DMS153 (cell line): Measurements from ENCODE around the gene EPB41L4A.
A peak's percentile ranks its signal among the peaks of the same experiment; 100 is the strongest.
"Not testable (repeated sequence)": the region's sequence is repeated elsewhere in the genome, so short reads cannot be mapped to it uniquely, and the experiment has no call there.

Experiments used
- DNase-seq: peaks from one replicate; lab custom pipeline; 2025; lab: John Stamatoyannopoulos, UW

EPB41L4A gene, protein sequence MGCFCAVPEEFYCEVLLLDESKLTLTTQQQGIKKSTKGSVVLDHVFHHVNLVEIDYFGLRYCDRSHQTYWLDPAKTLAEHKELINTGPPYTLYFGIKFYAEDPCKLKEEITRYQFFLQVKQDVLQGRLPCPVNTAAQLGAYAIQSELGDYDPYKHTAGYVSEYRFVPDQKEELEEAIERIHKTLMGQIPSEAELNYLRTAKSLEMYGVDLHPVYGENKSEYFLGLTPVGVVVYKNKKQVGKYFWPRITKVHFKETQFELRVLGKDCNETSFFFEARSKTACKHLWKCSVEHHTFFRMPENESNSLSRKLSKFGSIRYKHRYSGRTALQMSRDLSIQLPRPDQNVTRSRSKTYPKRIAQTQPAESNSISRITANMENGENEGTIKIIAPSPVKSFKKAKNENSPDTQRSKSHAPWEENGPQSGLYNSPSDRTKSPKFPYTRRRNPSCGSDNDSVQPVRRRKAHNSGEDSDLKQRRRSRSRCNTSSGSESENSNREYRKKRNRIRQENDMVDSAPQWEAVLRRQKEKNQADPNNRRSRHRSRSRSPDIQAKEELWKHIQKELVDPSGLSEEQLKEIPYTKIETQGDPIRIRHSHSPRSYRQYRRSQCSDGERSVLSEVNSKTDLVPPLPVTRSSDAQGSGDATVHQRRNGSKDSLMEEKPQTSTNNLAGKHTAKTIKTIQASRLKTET

DNA sequence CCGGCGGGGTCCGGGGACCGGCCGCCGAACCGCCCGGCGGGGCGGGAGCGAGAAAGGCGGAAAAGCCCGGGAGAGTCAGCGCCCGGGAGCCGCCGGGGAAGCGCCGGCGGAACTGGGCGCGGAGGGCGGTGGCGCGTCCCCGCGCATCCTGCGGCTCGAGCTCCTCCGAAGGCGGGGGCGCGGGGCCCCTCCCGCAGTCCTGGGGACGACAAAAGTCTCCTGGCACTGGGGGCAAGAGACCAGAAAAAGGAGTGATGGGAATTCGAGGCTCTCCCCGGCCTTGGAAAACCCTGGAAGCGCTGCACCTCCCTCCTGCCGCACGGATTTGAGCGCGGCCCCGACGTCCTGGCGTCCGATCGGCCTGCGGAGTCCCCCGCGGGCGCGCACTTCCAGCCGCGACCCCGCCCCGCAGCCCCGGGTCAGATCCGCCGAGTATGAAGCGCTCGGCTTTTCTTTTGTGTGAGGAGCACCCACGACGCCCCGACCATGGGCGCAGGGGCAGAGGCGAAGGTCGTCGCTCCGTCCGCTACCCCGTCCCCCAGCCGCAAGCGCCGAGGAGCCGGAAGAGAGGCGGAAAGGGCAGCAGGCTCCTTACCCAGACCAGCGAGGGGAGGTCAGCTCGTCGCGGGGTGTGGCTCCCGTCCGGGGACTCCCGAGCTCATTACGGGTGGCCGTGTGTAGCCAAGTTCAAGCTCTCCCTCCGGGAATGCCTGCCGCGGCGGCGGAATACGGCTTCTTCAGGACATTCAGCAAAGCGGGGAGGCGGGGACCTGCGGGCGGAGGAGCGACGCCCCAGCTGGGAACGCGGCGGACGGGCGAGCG is at the start of gene EPB41L4A:
Gene EPB41L4A (minus strand): TSS at position 114 of the 822 bp plus-strand sequence. CDS start 238 bp downstream, outside the sequence.
- peak; percentile 5 for DNase-seq

DNA sequence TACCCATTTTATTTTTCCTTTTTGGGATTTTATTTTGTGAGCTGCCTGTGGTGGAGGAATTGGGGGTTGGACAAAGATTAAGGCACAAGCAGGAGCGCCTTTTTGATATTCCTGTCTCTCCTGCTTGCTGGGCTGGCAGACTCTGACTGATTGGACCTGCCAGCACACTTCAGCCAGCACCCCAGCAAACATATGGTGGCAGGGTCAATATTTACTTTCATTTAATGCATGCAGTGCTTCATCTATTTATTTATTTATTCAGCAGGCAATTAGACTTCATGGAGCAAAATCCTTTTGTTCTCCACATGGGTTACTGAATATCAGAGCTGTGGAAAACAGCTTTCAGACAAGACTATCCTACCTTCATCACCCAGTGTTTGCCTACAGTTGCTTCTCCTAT is 48.4 kb upstream of the EPB41L4A start:
- peak; percentile 89 for DNase-seq

DNA sequence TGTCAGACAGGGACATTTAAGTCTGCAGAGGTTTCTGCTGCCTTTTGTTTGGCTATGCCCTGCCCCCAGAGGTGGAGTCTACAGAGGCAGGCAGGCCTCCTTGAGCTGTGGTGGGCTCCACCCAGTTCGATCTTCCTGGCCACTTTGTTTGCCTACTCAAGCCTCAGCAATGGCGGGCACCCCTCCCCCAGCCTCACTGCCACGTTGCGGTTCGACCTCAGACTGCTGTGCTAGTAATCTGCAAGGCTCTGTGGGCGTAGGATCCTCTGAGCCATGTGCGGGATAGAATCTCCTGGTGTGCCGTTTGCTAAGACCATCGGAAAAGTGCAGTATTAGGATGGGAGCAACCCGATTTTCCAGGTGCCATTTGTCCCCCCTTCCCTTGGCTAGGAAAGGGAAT is 47.2 kb upstream of the EPB41L4A start:
- DNase-seq, result not testable (repeated sequence)

DNA sequence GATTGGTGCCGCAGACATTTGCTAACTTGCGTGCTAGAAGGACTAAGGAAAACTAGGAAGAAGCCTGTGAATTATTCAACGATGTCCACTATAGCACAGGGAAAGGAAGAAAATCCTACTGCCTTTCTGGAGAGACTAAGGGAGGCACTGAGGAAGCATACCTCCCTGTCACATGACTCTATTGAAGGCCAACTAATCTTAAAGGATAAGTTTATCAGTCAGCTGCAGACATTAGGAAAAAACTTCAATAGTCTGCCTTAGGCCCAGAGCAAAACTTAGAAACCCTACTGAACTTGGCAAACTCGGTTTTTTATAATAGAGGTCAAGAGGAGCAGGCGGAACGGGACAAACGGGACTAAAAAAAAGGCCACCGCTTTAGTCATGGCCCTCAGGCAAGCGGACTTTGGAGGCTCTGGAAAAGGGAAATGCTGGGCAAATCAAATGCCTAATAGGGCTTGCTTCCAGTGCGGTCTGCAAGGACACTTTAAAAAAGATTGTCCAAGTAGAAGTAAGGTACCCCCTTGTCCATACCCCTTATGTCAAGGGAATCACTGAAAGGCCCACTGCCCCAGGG is 28.2 kb upstream of the EPB41L4A start:
- not testable (repeated sequence) for DNase-seq

DNA sequence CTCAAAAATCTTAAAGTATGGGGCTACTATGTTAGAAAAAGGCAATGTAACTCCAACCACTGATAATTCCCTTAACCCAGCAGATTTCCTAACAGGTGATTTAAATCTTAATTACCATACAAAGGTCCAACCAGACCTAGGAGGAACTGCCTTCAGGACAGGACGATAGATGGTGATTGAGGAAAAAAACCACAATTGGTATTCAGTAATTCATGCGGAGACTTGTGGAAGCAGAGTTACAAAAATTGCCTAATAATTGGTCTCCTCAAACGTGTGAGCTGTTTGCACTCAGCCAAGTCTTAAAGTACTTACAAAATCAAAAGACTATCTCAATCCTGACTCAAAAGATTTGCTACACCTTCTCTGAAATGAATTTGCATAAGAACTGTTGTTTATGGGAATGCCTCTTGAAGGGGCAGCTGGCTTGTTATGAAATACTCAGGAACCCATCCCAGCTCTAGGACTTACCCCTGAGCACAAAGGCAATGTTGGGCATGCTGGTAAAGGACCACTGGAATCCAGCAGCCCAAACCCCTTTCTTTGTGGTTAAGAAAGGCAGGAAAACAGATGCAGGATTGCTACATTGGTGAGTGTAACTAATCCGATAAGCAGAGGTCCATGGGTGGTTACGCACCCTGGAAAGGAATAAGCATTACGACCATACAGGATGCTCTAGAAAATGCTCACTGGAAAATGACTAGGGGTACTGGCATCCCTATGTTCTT is 26.7 kb upstream of the EPB41L4A start:
- DNase-seq, result no peak

DNA sequence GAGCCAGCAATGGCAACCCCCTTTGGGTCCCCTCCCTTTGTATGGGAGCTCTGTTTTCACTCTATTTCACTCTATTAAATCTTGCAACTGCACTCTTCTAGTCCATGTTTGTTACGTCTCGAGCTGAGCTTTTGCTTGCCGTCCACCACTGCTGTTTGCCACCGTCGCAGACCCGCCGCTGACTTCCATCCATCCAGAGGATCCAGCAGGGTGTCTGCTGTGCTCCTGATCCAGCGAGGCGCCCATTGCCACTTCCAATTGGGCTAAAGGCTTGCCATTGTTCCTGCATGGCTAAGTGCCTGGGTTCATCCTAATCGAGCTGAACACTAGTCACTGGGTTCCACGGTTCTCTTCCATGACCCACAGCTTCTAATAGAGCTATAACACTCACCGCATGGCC is 24.9 kb upstream of the EPB41L4A start:
- not testable (repeated sequence) for DNase-seq

DNA sequence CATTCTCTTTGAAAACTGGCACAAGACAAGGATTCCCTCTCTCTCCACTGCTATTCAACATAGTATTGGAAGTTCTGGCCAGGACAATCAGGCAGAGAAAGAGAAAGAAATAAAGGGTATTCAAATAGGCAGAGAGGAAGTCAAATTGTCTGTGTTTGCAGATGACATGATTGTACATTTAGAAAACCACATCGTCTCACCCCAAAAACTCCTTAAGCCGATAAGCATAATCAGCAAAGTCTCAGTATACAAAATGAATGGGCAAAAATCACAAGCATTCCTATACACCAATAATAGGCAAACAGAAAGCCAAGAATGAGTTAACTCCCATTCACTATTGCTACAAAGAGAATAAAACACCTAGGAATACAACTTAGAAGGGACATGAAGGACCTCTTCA is 21.0 kb upstream of the EPB41L4A start:
- DNase-seq, result no peak

DNA sequence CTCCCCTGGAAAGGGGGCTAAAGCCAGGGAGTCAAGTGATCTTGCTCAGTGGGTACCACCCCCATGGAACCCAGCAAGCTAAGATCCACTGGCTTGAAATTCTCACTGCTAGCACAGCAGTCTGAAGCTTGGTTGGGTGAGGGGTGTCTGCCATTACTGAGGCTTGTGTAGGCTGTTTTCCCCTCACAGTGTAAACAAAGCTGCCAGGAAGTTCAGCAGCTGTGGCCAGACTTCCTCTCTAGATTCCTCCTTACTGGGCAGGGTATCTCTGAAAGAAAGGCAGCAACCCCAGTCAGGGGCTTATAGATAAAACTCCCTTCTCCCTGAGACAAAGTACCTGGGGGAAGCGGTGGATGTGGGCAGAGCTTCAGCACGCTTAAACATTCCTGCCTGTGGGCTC is 17.1 kb upstream of the EPB41L4A start:
- peak; percentile 2 for DNase-seq

DNA sequence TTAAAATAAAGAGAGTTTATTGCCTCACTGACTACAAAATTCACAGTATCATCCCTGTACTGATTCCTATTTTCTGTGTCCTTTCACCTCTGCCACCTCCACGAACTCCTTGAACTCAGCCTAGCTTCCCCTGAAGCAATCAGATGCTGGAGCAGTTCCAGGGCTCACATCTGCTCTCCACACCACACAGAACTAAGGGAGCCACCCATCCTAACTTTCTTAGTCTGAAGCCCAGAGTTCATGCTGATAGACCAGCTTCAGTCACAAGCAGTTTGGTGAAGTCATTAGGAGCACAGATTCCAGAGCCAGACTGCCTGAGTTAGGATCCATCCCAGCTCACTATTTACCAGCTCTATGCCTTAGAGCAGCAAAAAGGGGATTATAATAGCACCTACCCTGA is 15.6 kb upstream of the EPB41L4A start:
- no peak for DNase-seq

DNA sequence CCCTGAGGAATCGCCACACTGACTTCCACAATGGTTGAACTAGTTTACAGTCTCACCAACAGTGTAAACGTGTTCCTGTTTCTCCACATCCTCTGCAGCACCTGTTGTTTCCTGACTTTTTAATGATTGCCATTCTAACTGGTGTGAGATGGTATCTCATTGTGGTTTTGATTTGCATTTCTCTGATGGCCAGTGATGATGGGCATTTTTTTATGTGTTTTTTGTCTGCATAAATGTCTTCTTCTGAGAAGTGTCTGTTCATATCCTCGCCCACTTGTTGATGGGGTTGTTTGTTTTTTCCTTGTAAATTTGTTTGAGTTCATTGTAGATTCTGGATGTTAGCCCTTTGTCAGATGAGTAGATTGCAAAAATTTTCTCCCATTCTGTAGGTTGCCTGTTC is 7.1 kb upstream of the EPB41L4A start:
- DNase-seq, result not testable (repeated sequence)

DNA sequence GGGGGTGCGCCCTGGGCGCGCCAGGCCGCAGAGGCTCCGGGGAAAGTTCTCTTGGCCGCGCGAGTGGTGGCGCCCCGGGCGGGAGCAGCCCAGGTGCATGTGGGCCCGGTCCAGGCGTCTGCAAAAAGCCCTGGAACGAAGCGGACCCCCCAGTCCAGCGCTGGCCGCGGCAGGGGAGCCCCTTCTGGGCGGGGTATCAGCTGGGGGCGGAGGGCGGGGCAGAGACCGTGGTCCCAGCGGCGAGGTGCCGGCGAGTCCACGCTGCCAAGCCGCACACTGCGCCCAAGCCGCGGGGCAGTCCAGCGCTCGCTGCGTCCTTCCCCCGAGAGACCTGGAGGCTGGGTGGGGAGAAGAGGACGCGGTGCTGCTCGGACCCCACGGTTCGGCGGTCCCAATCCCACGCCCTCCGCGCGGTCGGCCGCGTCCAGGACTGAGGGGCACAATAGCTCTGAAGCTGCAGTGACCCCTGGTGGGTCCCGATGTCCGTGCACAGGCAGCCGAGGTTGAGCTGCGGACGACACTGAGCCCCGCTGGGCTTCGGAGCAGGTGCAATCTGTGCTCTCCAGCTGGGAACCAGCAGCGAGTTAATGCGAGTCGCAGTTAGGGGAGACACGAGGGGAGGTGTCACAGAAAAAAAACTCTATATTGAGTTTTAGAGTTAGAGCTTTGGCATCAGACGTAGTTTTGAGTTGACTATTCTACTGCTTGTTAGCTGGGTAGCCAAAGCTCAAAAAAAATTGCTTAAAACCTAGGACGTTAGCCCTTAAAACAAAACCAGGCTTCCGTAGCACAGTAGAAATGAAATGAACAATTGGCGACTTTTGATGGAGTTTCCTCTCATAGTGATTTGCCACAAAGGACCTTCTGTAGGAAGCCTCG is 1.1 kb upstream of the EPB41L4A start:
- DNase-seq, result peak; percentile 44

DNA sequence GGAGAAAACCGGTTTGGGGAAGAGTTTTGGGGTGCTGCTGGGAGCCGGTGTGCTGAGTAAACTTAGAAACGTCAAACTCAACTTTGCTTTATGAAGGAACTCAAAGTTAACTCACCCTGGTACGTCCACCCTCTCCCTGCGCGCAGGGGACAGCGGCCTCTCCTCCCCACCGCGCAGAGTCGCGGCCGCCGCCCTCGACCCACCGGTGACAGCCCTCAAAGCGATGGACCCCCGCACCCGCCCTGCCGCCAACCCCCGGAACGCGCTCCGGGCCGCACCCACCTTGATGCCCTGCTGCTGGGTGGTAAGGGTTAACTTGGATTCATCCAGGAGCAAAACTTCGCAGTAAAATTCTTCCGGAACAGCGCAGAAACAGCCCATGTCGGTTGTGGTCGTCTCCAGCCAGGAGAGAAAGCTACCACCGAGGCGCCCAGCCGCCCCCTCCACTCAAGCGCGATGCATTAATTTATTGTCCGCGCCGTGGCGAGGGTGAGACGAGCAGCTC is 366 bp downstream of the EPB41L4A start:
- no peak for DNase-seq

DNA sequence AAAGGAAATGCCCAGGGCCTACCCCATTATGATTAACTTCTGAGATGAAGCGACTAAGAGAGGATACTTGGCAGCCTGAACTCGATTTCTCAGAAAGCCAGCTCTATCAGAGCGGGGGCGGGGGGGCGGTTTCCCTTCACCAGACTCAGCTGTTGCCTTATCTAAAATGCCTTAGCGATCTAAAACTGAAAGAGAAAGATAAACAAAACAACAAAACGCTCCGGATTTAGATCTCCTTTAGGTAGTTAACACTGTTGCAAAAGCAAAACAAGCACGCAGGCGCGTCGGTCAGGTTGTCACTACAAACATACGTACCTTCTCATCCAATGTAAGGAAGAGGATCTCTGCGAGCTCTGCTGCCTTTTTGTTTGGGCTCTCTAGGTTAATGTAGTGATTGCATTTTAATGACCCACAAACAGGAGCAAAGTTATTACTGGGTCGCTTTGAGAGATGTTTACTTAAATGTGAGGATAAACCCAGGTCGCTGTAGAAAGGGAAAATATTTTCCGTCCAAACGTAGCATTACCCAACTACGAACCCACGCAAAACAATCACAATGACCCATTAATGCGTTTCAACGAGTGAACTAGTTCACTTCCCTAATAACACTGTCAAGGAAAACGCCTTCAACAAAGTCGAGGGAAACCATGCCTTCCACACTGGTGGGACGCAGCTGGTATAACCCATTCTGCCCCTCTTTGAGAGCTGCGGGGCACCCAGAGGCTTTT is 982 bp downstream of the EPB41L4A start:
- no peak for DNase-seq

DNA sequence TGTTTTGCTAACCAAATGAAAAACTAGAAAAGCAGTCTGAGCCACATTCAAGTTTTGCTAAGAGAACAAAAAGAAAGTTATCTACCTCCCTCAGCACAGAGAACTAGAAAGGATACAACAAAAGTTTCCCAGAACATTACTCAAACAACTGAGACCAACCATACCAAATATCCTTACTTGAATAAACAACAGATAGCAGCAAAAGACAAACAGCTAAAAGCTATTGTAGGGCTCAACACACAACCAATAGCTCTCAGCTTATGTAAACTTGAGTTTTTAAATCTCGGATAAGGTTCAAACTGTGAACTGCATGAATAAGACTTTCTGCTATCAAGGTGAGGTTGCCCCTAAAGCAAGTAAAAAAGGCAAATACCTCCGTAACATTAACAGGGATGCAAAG is 3.5 kb downstream of the EPB41L4A start:
- DNase-seq, result no peak

DNA sequence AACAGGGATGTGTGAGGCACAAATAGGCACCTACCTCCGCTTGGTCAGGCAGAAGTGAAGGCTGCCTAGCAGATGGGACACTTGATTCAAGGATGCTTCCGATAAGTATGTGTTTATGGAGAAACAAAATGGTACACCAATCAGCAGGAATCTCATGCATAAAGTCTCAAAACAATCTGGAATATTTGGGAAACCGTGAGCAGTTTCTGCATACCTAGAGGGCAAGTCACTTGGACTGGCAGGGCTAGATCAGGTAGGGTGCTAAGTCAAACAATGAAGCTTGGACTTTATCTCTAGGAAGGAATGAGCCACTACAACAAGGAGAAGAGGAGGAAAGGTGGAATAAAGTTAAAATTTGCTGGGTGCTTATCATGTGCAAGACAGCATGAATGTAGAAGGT is 5.5 kb downstream of the EPB41L4A start:
- DNase-seq, result no peak

DNA sequence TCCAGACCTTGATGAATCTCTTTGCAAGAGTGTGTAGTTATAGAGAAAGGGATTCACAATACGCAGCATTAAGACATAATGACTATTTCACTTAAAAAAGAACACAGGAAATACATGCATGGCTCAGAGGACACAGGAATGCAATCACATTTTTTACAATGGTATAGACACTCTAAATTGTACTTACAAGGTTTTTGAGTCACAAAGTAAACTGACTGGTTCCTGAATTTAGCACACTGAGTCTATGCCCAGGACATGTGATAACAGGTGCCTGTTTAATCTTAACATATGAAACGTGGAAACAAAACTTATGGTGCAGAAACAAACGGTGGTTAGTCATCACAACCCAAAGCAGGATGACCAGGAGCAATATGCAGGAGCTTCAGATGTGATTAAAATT is 6.7 kb downstream of the EPB41L4A start:
- DNase-seq, result no peak

DNA sequence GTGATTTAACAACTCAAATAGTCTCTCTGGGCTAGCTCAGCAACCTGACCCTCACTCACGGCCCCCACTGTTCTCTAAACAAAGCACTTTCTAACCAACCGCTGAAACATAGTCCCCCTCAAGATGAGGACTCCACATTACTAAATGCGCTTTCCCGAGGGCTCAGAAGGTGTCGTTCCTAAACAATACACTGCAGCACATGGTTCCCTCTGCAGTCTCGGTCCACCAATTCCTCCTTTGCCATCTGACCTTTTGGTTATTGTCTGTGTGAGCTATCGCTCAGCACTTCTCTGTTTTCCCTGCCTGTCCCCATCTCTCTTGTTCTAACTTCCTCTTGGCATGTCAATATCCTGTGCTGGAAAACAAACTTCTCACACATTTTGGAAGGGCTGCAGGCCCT is 7.2 kb downstream of the EPB41L4A start:
- DNase-seq, result no peak

DNA sequence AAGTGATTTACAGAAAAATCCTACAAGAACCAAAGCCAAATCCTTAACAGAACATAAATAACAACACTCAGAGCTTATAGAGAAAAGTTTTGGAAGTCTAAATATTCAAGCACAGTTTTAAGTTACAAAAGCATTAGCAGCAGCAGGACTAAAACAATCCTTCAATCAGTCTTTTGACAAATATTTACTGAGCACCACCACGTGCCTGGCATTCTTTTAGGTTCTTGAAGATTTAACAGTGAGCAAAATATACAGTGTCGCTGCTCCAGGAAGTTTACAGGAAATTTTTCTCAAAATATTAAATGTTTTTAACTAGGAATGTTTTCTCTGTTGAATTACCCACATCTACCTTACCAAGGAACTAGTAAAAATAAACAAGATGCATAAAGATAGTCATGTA is 11.4 kb downstream of the EPB41L4A start:
- DNase-seq, result no peak

DNA sequence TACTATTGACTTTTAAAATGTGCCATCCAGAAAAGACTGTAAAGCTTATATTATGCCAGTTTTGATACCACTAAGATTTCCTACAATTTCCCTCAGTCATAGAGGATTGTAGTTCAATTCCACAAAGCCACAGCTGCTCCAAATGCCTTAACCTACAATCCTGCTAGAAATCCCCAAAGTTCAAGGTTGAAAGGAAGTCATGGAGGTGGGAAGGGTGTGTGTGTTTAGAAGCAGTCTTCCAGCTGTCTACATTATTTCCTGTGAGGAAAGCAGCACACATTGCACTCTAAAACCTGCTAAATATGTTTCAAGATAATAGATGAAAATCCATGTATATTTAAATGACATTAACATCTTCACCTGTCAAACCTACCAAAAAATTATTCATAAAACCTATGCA is 11.8 kb downstream of the EPB41L4A start:
- no peak for DNase-seq

DNA sequence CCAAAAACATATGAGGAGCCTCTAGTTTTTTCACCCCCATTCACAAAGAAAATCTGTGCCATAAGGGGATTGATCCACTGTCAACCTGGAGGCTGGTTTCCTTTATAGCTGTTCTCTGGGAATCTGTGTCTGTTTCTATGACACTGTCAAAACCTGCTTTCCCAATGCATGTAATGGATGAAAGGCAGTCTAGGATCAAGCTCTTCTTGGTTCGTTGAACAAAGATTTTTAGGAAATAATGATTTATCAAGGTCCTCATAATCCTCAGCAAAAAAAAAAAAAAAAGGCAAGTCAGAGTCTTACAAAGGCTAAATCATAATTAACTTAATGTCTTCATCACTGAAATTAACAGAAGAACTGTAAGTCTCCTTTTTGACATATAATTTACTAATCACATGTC is 16.0 kb downstream of the EPB41L4A start:
- DNase-seq, result no peak
